ENCODE results near the gene DHX34.
"Not testable (repeated sequence)": the region's sequence is repeated elsewhere in the genome, so short reads cannot be mapped to it uniquely, and the experiment has no call there.

The DHX34 gene

DNA sequence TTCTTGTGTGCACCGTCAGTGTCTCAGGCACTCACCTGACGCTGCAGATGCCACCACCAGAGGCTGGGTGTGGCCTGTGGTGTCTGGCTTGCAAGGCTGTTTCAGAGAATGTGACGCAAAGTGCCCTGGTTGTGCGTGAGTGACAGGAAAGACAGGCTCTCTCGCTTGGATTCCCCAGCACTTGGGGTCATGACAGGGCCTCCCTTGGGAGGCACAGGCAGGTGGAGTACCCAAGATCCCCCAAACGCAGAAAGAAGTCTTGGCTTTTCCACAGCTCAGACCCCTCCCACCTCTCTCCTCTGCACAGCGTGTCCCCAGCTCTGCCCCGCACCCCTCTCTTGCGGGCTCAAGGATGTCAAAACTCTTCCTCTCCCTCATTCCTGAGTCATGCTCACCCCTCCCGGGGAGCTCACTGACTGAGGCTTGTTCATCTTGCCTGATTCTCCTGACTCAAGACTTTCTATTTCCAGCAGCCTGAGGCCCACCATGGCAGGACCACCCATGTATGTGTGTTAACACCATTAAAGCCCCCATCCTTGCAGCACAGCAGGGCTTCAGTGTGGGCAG is 21.0 kb downstream of the DHX34 start:
- no peak for DNase-seq

GRCh38 chr19:47371261-47371660 is 22.1 kb downstream of the DHX34 start:
- DNase-seq: no peak

DNA sequence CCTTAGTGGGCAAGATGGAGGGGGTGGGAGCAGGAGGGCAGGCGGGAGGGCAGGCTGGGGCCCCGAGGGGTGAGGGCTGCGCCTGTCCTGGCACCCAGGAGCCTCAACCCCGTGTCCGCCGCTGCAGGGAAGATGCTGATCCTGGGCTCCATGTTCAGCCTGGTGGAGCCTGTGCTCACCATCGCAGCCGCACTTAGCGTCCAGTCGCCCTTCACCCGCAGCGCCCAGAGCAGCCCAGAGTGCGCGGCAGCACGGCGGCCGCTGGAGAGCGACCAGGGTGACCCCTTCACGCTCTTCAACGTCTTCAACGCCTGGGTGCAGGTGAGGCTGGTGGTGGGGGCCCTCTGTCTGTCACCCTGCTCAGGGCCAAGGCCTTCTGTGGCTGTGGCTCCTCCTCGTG is 23.5 kb downstream of the DHX34 start:
- DNase-seq: no peak

DNA sequence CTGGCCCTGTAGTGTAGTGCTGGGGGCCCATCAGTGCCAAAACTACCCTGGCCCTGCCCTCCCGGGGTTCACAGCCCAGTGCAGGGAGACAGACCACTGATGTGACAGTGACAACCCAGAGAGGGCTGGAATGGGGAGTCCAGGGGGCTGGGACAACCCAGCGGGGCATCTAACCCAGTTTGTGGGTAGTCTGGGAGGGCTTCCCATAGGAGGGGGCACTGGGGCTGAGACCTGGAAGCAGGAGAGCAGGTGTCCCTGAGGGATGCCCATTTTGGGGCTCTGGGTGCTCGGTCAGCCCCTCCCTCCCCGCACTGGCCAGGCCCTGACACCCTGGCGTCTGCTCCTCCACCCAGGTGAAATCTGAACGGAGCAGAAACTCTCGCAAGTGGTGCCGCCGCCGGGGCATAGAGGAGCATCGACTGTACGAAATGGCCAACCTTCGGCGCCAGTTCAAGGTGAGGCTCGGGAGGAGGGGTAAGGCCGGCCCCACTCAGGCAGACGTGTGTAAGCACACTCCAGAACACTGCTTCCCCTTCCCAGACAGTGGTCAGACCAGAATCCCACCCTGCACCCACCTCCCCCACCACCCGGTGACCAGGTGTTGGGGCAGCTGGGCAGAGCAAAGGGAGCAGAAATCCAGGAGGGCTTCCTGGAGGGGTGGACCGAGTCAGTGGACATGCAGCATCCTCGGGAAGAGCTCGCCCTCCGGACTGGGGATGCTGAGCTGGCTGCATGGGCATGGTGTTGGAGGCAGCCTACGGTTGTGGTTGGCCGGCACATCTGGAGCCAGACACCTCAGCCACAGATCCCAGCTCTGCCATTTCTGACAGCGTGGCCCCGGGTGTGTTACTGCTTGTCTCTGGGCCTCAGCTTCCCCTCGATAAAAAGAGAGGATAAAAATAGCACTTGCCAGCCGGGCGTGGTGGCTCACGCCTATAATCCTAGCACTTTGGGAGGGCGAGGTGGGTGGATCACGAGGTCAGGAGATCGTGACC is 24.4 kb downstream of the DHX34 start:
- no peak for DNase-seq

- no peak for DNase-seq
Measured at GRCh38 chr19:47374876-47375693, 26.0 kb downstream of the DHX34 start.

DNA sequence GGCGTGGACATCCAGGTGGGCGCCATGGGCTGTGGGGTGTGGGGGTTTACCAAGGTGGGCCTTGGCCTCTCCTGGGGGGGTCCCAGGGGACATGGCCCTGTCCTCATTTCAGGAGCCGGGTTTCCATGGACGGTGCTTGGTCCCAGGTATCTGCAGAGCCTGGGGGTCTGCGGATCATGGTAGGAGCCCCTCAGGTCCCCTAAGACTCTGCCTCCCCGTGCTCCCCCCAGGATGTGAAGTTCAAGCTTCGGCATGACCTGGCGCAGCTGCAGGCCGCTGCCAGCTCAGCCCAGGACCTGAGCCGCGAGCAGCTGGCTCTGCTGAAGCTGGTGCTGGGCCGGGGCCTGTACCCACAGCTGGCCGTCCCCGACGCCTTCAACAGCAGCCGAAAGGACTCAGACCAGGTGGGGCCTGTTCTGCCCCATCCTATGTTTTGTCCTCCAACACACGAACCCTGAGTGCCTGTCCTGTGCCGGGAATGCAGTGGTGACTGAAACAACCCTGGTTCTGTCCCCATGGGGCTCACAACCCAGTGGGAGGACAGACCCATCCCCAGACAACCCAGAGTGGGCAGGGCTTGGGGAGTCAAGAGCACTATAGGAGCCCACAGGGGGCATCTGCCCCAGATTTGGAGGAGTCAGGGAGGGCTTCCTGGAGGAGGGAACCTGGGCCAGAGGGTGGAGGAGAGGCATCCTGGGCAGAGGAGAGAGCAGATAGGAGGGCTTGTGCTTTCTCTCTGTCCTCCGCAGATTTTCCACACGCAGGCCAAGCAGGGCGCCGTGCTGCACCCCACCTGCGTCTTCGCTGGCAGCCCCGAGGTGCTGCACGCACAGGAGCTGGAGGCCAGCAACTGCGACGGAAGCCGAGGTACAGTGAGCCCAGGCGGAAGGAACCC is 26.8 kb downstream of the DHX34 start:
- DNase-seq: no peak

- no peak for DNase-seq
Measured at GRCh38 chr19:47376589-47377144, 27.6 kb downstream of the DHX34 start.

GRCh38 chr19:47377208-47377701 is 28.1 kb downstream of the DHX34 start:
- peak; percentile 21 for DNase-seq

DNA sequence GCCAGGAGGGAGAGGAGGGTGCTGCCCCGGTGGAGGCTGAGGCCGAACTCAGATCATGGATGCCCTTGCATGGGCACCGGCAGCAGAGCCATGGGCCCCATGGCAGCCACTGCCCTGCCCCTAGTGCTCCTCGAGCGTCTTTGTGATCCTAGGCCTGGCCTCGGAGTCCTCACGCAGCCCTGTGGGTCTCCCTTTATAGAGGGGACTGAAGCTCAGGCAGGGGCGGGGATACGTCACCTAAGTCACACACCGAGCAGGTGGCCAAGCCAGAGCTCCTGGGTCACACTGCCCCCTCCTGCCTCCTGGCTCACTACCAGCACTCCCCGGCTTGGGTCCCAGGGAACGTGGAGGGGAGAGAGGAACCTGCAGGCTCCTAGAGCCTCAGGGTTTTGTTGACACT is 28.7 kb downstream of the DHX34 start:
- DNase-seq: peak; percentile 7

- no peak for DNase-seq
Measured at GRCh38 chr19:47378246-47378645, 29.1 kb downstream of the DHX34 start.

- DNase-seq: no peak
Measured at GRCh38 chr19:47379381-47379938, 30.3 kb downstream of the DHX34 start.

- no peak for DNase-seq
Measured at GRCh38 chr19:47380559-47380958, 31.4 kb downstream of the DHX34 start.

DNA sequence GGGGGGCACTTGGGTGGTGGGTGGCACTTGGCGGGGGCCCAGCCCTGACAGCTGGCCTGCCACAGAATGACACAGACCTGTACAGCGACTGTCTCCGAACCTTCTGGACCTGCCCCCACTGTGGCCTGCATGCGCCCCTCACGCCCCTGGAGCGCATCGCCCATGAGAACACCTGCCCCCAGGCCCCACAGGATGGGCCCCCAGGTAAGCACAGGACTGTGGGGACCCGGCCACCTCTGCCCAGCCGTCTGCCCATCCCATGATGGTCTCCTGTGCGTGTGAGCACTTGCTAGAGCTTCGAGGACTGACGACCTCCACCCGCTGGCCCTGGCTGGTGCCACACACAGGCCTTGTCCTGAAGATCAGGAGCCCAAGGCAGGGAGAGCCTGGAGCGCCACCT is 32.0 kb downstream of the DHX34 start:
- no peak for DNase-seq

DNA sequence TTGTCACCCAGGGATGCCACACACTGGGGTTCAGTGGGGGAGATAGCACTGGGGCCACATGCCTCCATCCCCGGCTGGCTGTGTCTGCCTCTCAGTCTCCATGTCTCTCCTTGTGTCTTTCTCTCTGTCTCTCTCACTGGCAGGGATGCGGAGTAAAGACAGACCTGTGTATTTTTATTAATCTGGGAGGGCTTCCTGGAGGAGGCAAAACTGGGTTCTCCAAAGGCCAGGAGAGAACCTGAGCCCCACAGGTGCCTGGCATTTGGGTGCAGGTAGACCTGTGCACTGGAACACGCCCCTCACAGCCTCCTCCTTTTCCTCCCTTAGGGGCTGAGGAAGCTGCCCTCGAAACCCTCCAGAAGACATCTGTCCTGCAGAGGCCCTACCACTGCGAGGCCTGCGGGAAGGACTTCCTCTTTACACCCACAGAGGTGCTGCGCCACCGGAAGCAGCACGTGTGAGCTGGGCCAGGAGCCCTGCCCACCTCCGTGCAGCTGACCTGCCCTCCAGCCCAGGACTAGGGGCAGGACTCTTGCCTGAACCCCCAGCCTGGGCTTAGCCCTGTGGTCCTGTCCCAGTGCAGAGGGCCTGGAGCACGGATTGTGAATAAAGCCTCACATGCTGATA is 32.7 kb downstream of the DHX34 start:
- DNase-seq: no peak

DNA sequence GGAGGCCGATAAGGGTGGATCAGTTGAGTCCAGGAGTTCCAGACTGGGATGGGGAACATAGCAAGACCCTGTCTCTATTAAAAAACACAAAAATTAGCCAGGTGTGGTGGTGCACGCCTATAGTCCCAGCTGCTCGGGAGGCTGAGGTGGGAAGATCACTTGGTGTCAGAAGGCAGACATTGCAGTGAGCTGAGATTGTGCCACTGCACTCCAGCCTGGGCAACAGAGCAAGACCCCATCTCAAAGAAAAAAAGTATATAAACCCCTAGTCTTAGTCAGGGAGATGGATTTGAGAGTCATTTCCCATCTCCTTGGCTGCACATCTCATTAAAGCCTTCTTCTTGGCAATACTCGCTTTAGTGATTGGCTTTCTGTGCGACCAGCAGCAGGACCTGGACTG is 34.8 kb downstream of the DHX34 start:
- DNase-seq: not testable (repeated sequence)

GRCh38 chr19:47384533-47384932 is 35.4 kb downstream of the DHX34 start:
- not testable (repeated sequence) for DNase-seq

GRCh38 chr19:47386582-47386981 is 37.5 kb downstream of the DHX34 start:
- not testable (repeated sequence) for DNase-seq

GRCh38 chr19:47387623-47388022 is 38.5 kb downstream of the DHX34 start:
- DNase-seq: not testable (repeated sequence)

DNA sequence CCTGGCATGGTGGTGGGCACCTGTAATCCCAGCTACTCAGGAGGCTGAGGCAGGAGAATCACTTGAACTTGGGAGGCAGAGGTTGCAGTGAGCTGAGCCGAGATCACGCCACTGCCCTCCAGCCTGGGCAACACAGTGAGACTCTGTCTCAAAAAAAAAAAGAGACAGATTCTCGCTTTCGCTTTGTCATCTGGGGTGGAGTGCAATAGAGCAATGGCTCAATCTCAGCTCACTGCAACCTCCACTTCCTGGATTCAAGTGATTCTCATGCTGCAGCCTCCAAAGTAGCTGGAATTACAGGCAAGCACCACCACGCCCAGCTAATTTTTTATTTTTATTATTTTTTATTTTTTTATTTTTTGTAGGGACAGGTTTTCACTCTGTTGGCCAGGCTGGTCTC is 39.6 kb downstream of the DHX34 start:
- not testable (repeated sequence) for DNase-seq

GRCh38 chr19:47389150-47389556 is 40.0 kb downstream of the DHX34 start:
- DNase-seq: no peak

Data from NCI-H2107 (cell line).